DOHH2 (cell line): ENCODE data around the gene XIRP2.

Source experiments
- H3F3A ChIP-seq: fragments of 200-600 bp; sonication (generic), shearing (Covaris generic); 2 replicates; pipeline ENCODE4 v1.6.0; 2016; ENCODE audit warnings: antibody characterized with exemption, mild to moderate bottlenecking; ENCODE audit not compliant: control insufficient read depth, insufficient read depth
- H3K27ac ChIP-seq: fragments of 200-600 bp; sonication (generic); 2 replicates; pipeline ENCODE4 v1.5.1; 2014; ENCODE audit warnings: low read depth, mild to moderate bottlenecking, low read length, moderate library complexity
- H3K27me3 ChIP-seq: fragments of 200-600 bp; sonication (generic); 2 replicates; pipeline ENCODE4 v1.6.1; 2014; ENCODE audit warnings: mild to moderate bottlenecking, low read length, mixed read lengths; ENCODE audit not compliant: control insufficient read depth
- H3K36me3 ChIP-seq: fragments of 200-600 bp; sonication (generic); 2 replicates; pipeline ENCODE4 v1.6.1; 2014; ENCODE audit warnings: mild to moderate bottlenecking, low read length, moderate library complexity, mixed read lengths; ENCODE audit not compliant: control insufficient read depth
- H3K4me1 ChIP-seq: fragments of 200-600 bp; sonication (generic); 2 replicates; pipeline ENCODE4 v1.6.1; 2014; ENCODE audit warnings: mild to moderate bottlenecking, low read length, mixed read lengths; ENCODE audit not compliant: control insufficient read depth
- H3K4me2 ChIP-seq: fragments of 200-600 bp; sonication (generic); 2 replicates; pipeline ENCODE4 v1.6.0; 2014; ENCODE audit warnings: mild to moderate bottlenecking, low read length, moderate library complexity
- H3K4me3 ChIP-seq: fragments of 200-600 bp; sonication (generic); 2 replicates; pipeline ENCODE4 v1.5.1; 2014; ENCODE audit warnings: mild to moderate bottlenecking, low read length, mixed read lengths
- H3K79me2 ChIP-seq: fragments of 200-600 bp; sonication (generic); 2 replicates; pipeline ENCODE4 v1.6.1; 2014; ENCODE audit warnings: mild to moderate bottlenecking, low read length, mixed read lengths; ENCODE audit not compliant: control insufficient read depth
- H3K9me2 ChIP-seq: fragments of 200-600 bp; sonication (generic); replicated peaks from 2 replicates; pipeline ENCODE4 v1.6.1; 2014; ENCODE audit warnings: mild to moderate bottlenecking, low read length, mixed read lengths; ENCODE audit not compliant: control insufficient read depth
- H3K9me3 ChIP-seq: fragments of 200-600 bp; sonication (generic); 2 replicates; pipeline ENCODE4 v1.6.1; 2014; ENCODE audit warnings: antibody characterized with exemption, low read length, mixed read lengths; ENCODE audit not compliant: control insufficient read depth, insufficient read depth
- H4K20me1 ChIP-seq: fragments of 200-600 bp; sonication (generic); 2 replicates; pipeline ENCODE4 v1.6.0; 2014; ENCODE audit warnings: low read depth, mild to moderate bottlenecking, antibody characterized with exemption, low read length, moderate library complexity; ENCODE audit not compliant: control insufficient read depth, insufficient read depth
- CTCF ChIP-seq: fragments of 200-600 bp; sonication (generic); IDR thresholded peaks from one replicate; pipeline ENCODE4 v1.5.1; 2014; ENCODE audit warnings: antibody characterized with exemption, mild to moderate bottlenecking, low read depth, low read length; ENCODE audit not compliant: poor library complexity, severe bottlenecking
- EZH2phosphoT487 ChIP-seq: fragments of 200-600 bp; sonication (generic); IDR thresholded peaks from 2 replicates; pipeline ENCODE4 v1.6.1; 2017; ENCODE audit warnings: borderline replicate concordance, mild to moderate bottlenecking, antibody characterized with exemption, low read length, moderate library complexity, mixed read lengths

Gene XIRP2

GRCh38 chr2:167279810-167280209 lies 391.5 kb downstream of the XIRP2 start:
- Histone ChIP-seq H4K20me1 (no peaks in the 10 kb centered on the region), H3K79me2 (no peaks in the 10 kb centered on the region), H3F3A (no peaks in the 10 kb centered on the region), H3K9me3 (no peaks in the 10 kb centered on the region), H3K9me2 (no peaks in the 10 kb centered on the region), H3K36me3 (no peaks in the 10 kb centered on the region), H3K27me3 (no peaks in the 10 kb centered on the region), H3K27ac (no peak overlapping the region), H3K4me2 (no peak overlapping the region), H3K4me1 (no peaks in the 10 kb centered on the region), H3K4me3 (no peak overlapping the region)
- TF ChIP-seq EZH2phosphoT487 (no peak), CTCF (no peak)

GRCh38 chr2:167287212-167287611 lies 398.9 kb downstream of the XIRP2 start:
- Histone ChIP-seq H3K9me3 (no peaks in the 10 kb centered on the region), H3K79me2 (no peaks in the 10 kb centered on the region), H3K36me3 (no peaks in the 10 kb centered on the region), H3K4me1 (peaks cover 3% of the 10 kb centered on the region; the same call in 1 of the 2 replicates), H3K9me2 (no peaks in the 10 kb centered on the region), H4K20me1 (no peaks in the 10 kb centered on the region), H3K27me3 (peaks cover 8% of the 10 kb centered on the region; the same call in 1 of the 2 replicates), H3K4me2 (no peak overlapping the region), H3K4me3 (no peak overlapping the region), H3K27ac (no peak overlapping the region), H3F3A (no peaks in the 10 kb centered on the region)
- no peak for TF ChIP-seq CTCF
- TF ChIP-seq EZH2phosphoT487 = no peak

DNA sequence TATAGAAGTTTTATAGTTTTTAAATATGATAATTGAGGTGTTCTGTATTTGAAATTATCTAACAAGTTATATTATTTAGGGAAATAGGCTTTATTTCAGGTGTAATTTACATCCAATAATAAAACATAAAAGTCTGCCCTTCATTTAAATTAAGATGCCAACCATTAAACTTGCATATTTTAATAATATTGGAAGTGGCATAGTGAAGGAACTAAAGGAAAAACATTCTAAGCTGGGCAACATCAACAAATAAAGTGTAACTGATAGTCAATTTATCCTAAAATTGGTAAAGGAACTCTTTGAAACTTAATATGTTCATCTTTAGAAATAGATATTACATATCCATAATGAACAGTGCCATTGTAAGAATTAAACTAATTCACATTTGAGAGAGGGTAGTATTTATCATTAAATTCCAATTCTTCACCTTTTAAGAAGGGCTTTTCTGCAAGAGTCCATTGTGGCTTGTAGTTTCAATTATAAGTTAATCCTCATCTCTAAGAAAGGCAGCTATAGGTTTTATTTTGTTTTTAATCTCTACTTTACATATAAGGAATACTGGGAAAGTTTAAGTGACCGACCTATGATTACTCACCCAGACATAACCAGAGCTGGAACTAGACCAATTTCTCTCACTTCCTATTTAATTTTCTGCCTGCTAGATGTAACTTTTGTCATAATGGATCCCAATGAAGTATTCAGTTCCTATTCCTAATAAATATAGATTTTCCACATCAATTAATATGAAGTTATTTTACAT lies 401.6 kb downstream of the XIRP2 start:
- H3K4me3 ChIP-seq = no peak overlapping the region

More for the DNA sequence above, 401.6 kb downstream of the XIRP2 start:
- peaks cover 12% of the 10 kb centered on the region for H3K27me3 ChIP-seq
- H3K27ac ChIP-seq = no peak overlapping the region
- H3F3A ChIP-seq = no peaks in the 10 kb centered on the region
- H3K9me3 ChIP-seq = no peaks in the 10 kb centered on the region
- H3K4me1 ChIP-seq = peaks cover 4% of the 10 kb centered on the region; the same call in 1 of the 2 replicates
- TF ChIP-seq EZH2phosphoT487 (no peak), CTCF (no peak)
- H4K20me1 ChIP-seq = no peaks in the 10 kb centered on the region
- no peaks in the 10 kb centered on the region for H3K36me3 ChIP-seq
- no peaks in the 10 kb centered on the region for H3K9me2 ChIP-seq
- no peaks in the 10 kb centered on the region for H3K79me2 ChIP-seq
- H3K4me2 ChIP-seq = no peak overlapping the region
